B cell (primary cell): ENCODE data around the gene EPB41L1. TPM values are rescaled to one million over a fixed set of nuclear protein-coding genes. Genes with fewer than 3 reads are reported as not detected.

ENCODE experiments used
- ATAC-seq: fragments of 200-7000 bp; cut with Tn5 transposase; one replicate; pipeline ENCODE4 v1.10.0; 2021; ENCODE audit warnings: low read depth, mild to moderate bottlenecking, moderate number of reproducible peaks, moderate library complexity
- CTCF ChIA-PET: fragments of 350-600 bp; sonication (Branson Sonifier 250); formaldehyde crosslinking; loops from one replicate; lab custom pipeline; 2021; ENCODE audit warnings: antibody characterized with exemption, inconsistent platforms; lab: Charles Lee
- POLR2A ChIA-PET: fragments of 350-600 bp; sonication (Branson Sonifier 250); formaldehyde crosslinking; loops from one replicate; lab custom pipeline; 2021; ENCODE audit warnings: antibody characterized with exemption; lab: Charles Lee
- DNase-seq: peaks from one replicate; pipeline ENCODE4 v3.0.0; 2013
- H2AFZ ChIP-seq: 2 replicates; pipeline ENCODE4 v1.6.1; 2012; ENCODE audit warnings: mild to moderate bottlenecking, low read depth, low read length; ENCODE audit not compliant: insufficient read depth, poor library complexity, severe bottlenecking
- H3K27ac ChIP-seq, 2 donors: 1 replicate in 1 of 2; 2 replicates in 1 of 2; pipeline ENCODE4 v1.5.1; 2012 to 2013; ENCODE audit warnings: low read length in 2 of 2, mild to moderate bottlenecking in 2 of 2, moderate library complexity in 1 of 2
- H3K27me3 ChIP-seq, 4 experiments: fragments of 200-600 bp in 1 of 4; sonication (generic) in 1 of 4; replicated peaks in 1 of 4; 1 replicate in 2 of 4; 2 replicates in 2 of 4; pipeline versions ENCODE4 v1.6.1 to v1.7.0; 2013 to 2016; ENCODE audit warnings: low read length in 3 of 4, mild to moderate bottlenecking in 2 of 4, mixed read lengths in 1 of 4, moderate library complexity in 1 of 4; ENCODE audit not compliant: insufficient read depth in 4 of 4, control insufficient read depth in 3 of 4; ENCODE audit errors: control extremely low read depth in 1 of 4
- H3K36me3 ChIP-seq, 2 experiments: replicated peaks in 1 of 2; 1 replicate in 1 of 2; 2 replicates in 1 of 2; pipeline versions ENCODE4 v1.6.1 to v1.7.1; 2013; ENCODE audit warnings: low read length in 1 of 2; ENCODE audit not compliant: insufficient read depth in 2 of 2, control insufficient read depth in 1 of 2; ENCODE audit errors: control extremely low read depth in 1 of 2, extremely low read depth in 1 of 2
- H3K4me1 ChIP-seq, 2 donors: fragments of 200-600 bp in 1 of 2; sonication (generic) in 1 of 2; 1 replicate in 1 of 2; 2 replicates in 1 of 2; pipeline versions ENCODE4 v1.5.1 to v1.6.1; 2013 to 2017; ENCODE audit warnings: low read length in 2 of 2; ENCODE audit not compliant: control insufficient read depth in 2 of 2, insufficient read depth in 2 of 2
- H3K4me2 ChIP-seq: replicated peaks from 2 replicates; pipeline ENCODE3; 2012; ENCODE audit warnings: mild to moderate bottlenecking, low read depth, low read length; ENCODE audit not compliant: poor library complexity, severe bottlenecking
- H3K4me3 ChIP-seq, 5 experiments: fragments of 200-600 bp in 1 of 5; sonication (generic) in 1 of 5; 1 replicate in 3 of 5; 2 replicates in 2 of 5; pipeline versions ENCODE4 v1.5.1 to v1.7.0; 2011 to 2016; ENCODE audit warnings: low read length in 4 of 5, mild to moderate bottlenecking in 4 of 5, low read depth in 2 of 5, control low read depth in 1 of 5, moderate library complexity in 1 of 5; ENCODE audit not compliant: insufficient read depth in 1 of 5; ENCODE audit errors: control extremely low read depth in 1 of 5, extremely low read depth in 1 of 5
- H3K79me2 ChIP-seq: fragments of 200-600 bp; sonication (generic); one replicate; pipeline ENCODE4 v1.6.0; 2016; ENCODE audit warnings: low read length; ENCODE audit not compliant: control insufficient read depth, insufficient read depth
- H3K9ac ChIP-seq: fragments of 200-600 bp; sonication (generic); 2 replicates; pipeline ENCODE4 v1.6.1; 2017; ENCODE audit warnings: mild to moderate bottlenecking, low read length, moderate library complexity
- H3K9me3 ChIP-seq, 3 donors: one replicate each; pipeline versions ENCODE4 v1.6.1 to v1.7.1; 2013; ENCODE audit warnings: low read length in 2 of 3; ENCODE audit not compliant: control insufficient read depth in 2 of 3, insufficient read depth in 1 of 3; ENCODE audit errors: control extremely low read depth in 1 of 3
- H4K20me1 ChIP-seq: 2 replicates; pipeline ENCODE4 v1.6.0; 2012; ENCODE audit warnings: mild to moderate bottlenecking, low read length; ENCODE audit not compliant: insufficient read depth, control insufficient read depth, poor library complexity, severe bottlenecking
- H3K27ac Mint-ChIP-seq: one replicate; pipeline ENCODE4 v1.8.0; 2021; ENCODE audit warnings: mixed read lengths
- H3K27me3 Mint-ChIP-seq: one replicate; pipeline ENCODE4 v1.8.0; 2021; ENCODE audit warnings: mixed read lengths
- H3K4me1 Mint-ChIP-seq: one replicate; pipeline ENCODE4 v1.8.0; 2021; ENCODE audit warnings: mixed read lengths
- H3K4me3 Mint-ChIP-seq: one replicate; pipeline ENCODE4 v1.8.0; 2021; ENCODE audit warnings: mixed read lengths
- H3K9me3 Mint-ChIP-seq: one replicate; pipeline ENCODE4 v1.8.0; 2022; ENCODE audit warnings: mixed read lengths; ENCODE audit not compliant: insufficient read depth
- EZH2 ChIP-seq: IDR thresholded peaks from 2 replicates; pipeline ENCODE4 v1.6.1; 2012; ENCODE audit warnings: borderline replicate concordance, low read depth, mild to moderate bottlenecking, moderate library complexity, low read length; ENCODE audit not compliant: insufficient read depth, poor library complexity, severe bottlenecking
- whole genome bisulfite sequencing: methylation state at CpG from one replicate; pipeline ENCODE4 v1.1.5; 2013; ENCODE audit warnings: missing lambda C conversion rate; ENCODE audit not compliant: insufficient coverage; 5-methylcytosine and 5-hydroxymethylcytosine counted together
- intact Hi-C: fragments of 100-400 bp; cut with micrococcal nuclease; formaldehyde crosslinking; loops from one replicate; pipeline ENCODE4 v1.10.0; 2022
- polyA plus RNA-seq: library from polyadenylated mRNA; depleted of rRNA; stranded (reverse); fragments of >200 nt; gene quantifications from 2 replicates; pipeline ENCODE4 v1.2.3, GENCODE V29; 2012
- total RNA-seq, 2 donors: library from RNA; stranded (reverse); fragments of 120-200 nt in 1 of 2; gene quantifications; 1 replicate in 1 of 2; 2 replicates in 1 of 2; pipeline versions ENCODE4 v1.2.3 to v1.2.4, GENCODE V29; 2013 to 2022
- TF ChIP-seq, protein P1 (sequence below): fragments of 200-600 bp; IDR thresholded peaks from one replicate; pipeline ENCODE4 v1.8.0; 2022; ENCODE audit warnings: antibody characterized with exemption, mild to moderate bottlenecking

Gene EPB41L1
- total and polyA plus RNA-seq, 2 donors (not counting 1 experiment from before 2014, with no cell fraction given): 0.12 to 1.3 TPM

GRCh38 chr20:36246401-36246800 lies 91.9 kb downstream of the EPB41L1 start:
- no peaks in the 10 kb centered on the region for H3K27me3 Mint-ChIP-seq
- ChIA-PET POLR2A (no interaction called here), CTCF (interaction anchor here (0.6 to 1.5 kb wide), 3 partner anchors 44 to 468 kb away, joined by 3 read pairs; no protein-coding TSS in a partner anchor)
- TF ChIP-seq, protein P1, sequence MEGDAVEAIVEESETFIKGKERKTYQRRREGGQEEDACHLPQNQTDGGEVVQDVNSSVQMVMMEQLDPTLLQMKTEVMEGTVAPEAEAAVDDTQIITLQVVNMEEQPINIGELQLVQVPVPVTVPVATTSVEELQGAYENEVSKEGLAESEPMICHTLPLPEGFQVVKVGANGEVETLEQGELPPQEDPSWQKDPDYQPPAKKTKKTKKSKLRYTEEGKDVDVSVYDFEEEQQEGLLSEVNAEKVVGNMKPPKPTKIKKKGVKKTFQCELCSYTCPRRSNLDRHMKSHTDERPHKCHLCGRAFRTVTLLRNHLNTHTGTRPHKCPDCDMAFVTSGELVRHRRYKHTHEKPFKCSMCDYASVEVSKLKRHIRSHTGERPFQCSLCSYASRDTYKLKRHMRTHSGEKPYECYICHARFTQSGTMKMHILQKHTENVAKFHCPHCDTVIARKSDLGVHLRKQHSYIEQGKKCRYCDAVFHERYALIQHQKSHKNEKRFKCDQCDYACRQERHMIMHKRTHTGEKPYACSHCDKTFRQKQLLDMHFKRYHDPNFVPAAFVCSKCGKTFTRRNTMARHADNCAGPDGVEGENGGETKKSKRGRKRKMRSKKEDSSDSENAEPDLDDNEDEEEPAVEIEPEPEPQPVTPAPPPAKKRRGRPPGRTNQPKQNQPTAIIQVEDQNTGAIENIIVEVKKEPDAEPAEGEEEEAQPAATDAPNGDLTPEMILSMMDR: no peak
- TF ChIP-seq EZH2: no peak
- peaks cover 65% of the 10 kb centered on the region for H3K79me2 ChIP-seq
- H3K4me2 ChIP-seq: no peak overlapping the region
- intact Hi-C loops: no loop called here
- no peaks in the 10 kb centered on the region for H3K4me1 ChIP-seq
- H3K27ac Mint-ChIP-seq: no peak overlapping the region
- WGBS: 100% methylated on average over 4 of the region's 4 CpGs
- no peak overlapping the region for H2AFZ ChIP-seq
- H3K4me3 Mint-ChIP-seq: no peak overlapping the region
- H4K20me1 ChIP-seq: peaks cover 23% of the 10 kb centered on the region
- H3K27ac ChIP-seq: no peak overlapping the region
- H3K9ac ChIP-seq: no peak overlapping the region
- no peaks in the 10 kb centered on the region for H3K9me3 ChIP-seq
- no peak for DNase-seq
- H3K27me3 ChIP-seq: no peaks in the 10 kb centered on the region
- H3K9me3 Mint-ChIP-seq: no peaks in the 10 kb centered on the region
- no peak overlapping the region for H3K4me3 ChIP-seq
- H3K36me3 ChIP-seq: peaks cover 2 to 78% of the 10 kb centered on the region in 2 experiments
- peaks cover 7% of the 10 kb centered on the region for H3K4me1 Mint-ChIP-seq
- ATAC-seq: no peak

DNA sequence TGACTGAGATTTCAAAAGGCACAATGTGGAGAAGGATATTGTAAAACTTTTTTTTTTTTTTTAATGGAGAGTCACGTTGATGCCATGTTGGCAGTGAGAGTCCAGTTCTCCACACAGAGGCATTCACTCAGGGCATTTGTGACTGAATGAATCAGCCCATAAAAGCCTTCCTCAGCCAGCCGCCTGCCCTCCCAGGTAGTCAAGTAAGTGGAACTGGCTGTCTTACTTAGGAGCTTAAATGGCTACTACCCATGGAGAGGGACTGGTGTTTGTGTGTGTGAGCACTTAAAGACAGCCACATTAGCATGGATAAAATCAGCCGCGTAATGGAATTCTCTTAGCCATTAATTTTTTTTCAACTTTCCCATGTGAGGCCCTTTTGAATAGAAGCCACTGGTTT lies 94.3 kb downstream of the EPB41L1 start:
- no peak for ATAC-seq
- Histone ChIP-seq H3K4me2 (no peak overlapping the region), H3K4me1 (no peaks in the 10 kb centered on the region), H4K20me1 (peaks cover 32% of the 10 kb centered on the region), H3K79me2 (peaks cover 43% of the 10 kb centered on the region), H2AFZ (no peak overlapping the region), H3K27me3 (no peaks in the 10 kb centered on the region), H3K9me3 (no peaks in the 10 kb centered on the region), H3K36me3 (peaks cover 2 to 82% of the 10 kb centered on the region in 2 experiments), H3K27ac (no peak overlapping the region), H3K9ac (no peak overlapping the region), H3K4me3 (no peak overlapping the region)
- Mint-ChIP-seq H3K27ac (no peak overlapping the region), H3K4me3 (no peak overlapping the region), H3K9me3 (no peaks in the 10 kb centered on the region), H3K4me1 (peaks cover 7% of the 10 kb centered on the region), H3K27me3 (no peaks in the 10 kb centered on the region)
- no peak for TF ChIP-seq EZH2
- TF ChIP-seq, protein P1: no peak
- ChIA-PET POLR2A (no interaction called here), CTCF (no interaction called here)
- WGBS: no CpG with 5 or more reads among the region's 4 CpGs
- DNase-seq: no peak
- intact Hi-C loops: no loop called here
